K562 (cell line): ENCODE measurements around the gene AXIN2. TPM values are rescaled to one million over a fixed set of nuclear protein-coding genes. Genes with fewer than 3 reads are reported as not detected.

Experiments used
- GABPA ChIP-seq: fragments of 200-800 bp; sonication (Bioruptor generic); conservative IDR thresholded peaks from 2 replicates; pipeline ENCODE4 v1.6.1; 2016; ENCODE audit warnings: low read depth, missing genetic modification characterization, missing compliant biosample characterization
- MGA ChIP-seq: fragments of 450-650 bp; IDR thresholded peaks from 2 replicates; pipeline ENCODE4 v1.6.1; 2016; ENCODE audit warnings: mild to moderate bottlenecking, moderate library complexity
- ZBTB11 ChIP-seq, 3 experiments: fragments of 200-800 bp in 1 of 3; fragments of 250-450 bp in 1 of 3; fragments of 450-650 bp in 1 of 3; sonication (Bioruptor Pico) in 1 of 3; sonication (Bioruptor generic) in 1 of 3; formaldehyde crosslinking in 1 of 3; IDR thresholded peaks; 2 replicates each; pipeline versions ENCODE4 v1.6.1 to v1.8.0; 2016 to 2022; ENCODE audit warnings: mild to moderate bottlenecking in 2 of 3, missing genetic modification characterization in 2 of 3, missing compliant biosample characterization in 1 of 3, moderate library complexity in 1 of 3
- polyA plus RNA-seq, 8 experiments: library from polyadenylated mRNA; depleted of rRNA in 4 of 8; stranded (reverse) in 5 of 8; unstranded in 3 of 8; fragments of >200 nt; fragmentation: Nextera tagmentation in 2 of 8; fragmentation: Illumina TruSeq in 1 of 8; extraction: Ambion mirVana in 2 of 8; extraction: Trizol in 1 of 8; gene quantifications; 2 replicates each; pipeline versions ENCODE4 v1.2.1 to v1.2.3, GENCODE V29; 2011 to 2014; ENCODE audit warnings: inconsistent platforms in 1 of 8, missing spikeins in 1 of 8
- total RNA-seq, 7 experiments: library from RNA; depleted of rRNA in 6 of 7; stranded (reverse); fragments of >200 nt in 6 of 7; fragmentation: Illumina TruSeq in 2 of 7; extraction: Trizol in 2 of 7; gene quantifications; 2 replicates each; pipeline versions ENCODE4 v1.2.1 to v1.2.3, GENCODE V29; 2011 to 2021; ENCODE audit warnings: low replicate concordance in 1 of 7

The AXIN2 gene
- total and polyA plus RNA-seq, 9 of the 15 experiments (the other 6 are each of a cell fraction or from before 2014, with no cell fraction given), result 0.21 to 3.3 (median 1.2) TPM

- TF ChIP-seq MGA, result peak; percentile 77
- peak in 1 of 3 experiments; percentile 78; a peak in 2 of 6 replicates for TF ChIP-seq ZBTB11 (CRISPR knock-in tag; IDR thresholded peaks at IDR 0.05)
- peak; percentile 83 for TF ChIP-seq GABPA (tag)
These were observed 23.4 kb downstream of the AXIN2 start (continued) for GRCh38 chr17:65537845-65538674.
